GM19324 (cell line): Measurements from ENCODE around the gene TRIM25.
A peak's percentile ranks its signal among the peaks of the same experiment; 100 is the strongest.
"Not testable (repeated sequence)": the region's sequence is repeated elsewhere in the genome, so short reads cannot be mapped to it uniquely, and the experiment has no call there.

Source experiments
- ATAC-seq: cut with Tn5 transposase; IDR thresholded peaks from one replicate; pipeline ENCODE4 v1.9.1; 2021; ENCODE audit warnings: mild to moderate bottlenecking, moderate library complexity; ENCODE audit not compliant: unreplicated experiment, low FRiP score

TRIM25 gene, protein sequence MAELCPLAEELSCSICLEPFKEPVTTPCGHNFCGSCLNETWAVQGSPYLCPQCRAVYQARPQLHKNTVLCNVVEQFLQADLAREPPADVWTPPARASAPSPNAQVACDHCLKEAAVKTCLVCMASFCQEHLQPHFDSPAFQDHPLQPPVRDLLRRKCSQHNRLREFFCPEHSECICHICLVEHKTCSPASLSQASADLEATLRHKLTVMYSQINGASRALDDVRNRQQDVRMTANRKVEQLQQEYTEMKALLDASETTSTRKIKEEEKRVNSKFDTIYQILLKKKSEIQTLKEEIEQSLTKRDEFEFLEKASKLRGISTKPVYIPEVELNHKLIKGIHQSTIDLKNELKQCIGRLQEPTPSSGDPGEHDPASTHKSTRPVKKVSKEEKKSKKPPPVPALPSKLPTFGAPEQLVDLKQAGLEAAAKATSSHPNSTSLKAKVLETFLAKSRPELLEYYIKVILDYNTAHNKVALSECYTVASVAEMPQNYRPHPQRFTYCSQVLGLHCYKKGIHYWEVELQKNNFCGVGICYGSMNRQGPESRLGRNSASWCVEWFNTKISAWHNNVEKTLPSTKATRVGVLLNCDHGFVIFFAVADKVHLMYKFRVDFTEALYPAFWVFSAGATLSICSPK

DNA sequence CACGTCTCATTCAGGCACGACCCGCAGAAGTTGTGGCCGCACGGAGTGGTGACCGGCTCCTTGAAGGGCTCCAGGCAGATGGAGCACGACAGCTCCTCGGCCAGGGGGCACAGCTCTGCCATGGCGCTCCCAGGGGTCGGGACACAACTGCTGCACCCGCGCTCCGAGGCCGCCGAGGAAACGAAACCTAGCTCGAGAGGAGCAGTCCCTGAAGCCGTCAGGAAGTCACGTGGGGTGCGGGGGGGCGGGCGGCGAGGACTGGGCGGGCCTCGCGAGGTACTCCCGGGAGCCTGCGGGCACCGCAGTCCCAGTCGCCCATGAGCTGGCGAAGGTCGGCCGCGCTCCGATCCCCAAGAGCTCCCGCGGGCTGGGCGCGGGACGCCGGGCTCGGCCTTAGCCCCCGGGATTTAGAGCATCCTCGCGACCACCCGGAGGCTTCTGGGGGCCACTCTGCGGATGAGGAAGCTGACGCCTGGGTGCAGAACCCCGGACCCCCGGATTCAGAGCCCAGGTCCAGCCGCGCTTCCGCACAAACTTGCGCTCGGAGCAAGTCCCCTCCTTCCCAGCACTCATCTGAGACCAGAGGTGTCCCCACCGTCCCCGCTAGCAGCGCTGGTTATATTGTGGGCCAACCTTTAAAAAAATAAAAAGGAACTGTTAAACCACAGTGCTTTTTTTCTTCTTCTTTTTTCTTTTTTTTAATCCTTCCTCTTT, at the start of gene TRIM25:
TSS of gene TRIM25 (minus strand) at position 183 of the 714 bp plus-strand sequence. CDS start at position 122, 61 bp downstream.
- ATAC-seq = peak; percentile 61

DNA sequence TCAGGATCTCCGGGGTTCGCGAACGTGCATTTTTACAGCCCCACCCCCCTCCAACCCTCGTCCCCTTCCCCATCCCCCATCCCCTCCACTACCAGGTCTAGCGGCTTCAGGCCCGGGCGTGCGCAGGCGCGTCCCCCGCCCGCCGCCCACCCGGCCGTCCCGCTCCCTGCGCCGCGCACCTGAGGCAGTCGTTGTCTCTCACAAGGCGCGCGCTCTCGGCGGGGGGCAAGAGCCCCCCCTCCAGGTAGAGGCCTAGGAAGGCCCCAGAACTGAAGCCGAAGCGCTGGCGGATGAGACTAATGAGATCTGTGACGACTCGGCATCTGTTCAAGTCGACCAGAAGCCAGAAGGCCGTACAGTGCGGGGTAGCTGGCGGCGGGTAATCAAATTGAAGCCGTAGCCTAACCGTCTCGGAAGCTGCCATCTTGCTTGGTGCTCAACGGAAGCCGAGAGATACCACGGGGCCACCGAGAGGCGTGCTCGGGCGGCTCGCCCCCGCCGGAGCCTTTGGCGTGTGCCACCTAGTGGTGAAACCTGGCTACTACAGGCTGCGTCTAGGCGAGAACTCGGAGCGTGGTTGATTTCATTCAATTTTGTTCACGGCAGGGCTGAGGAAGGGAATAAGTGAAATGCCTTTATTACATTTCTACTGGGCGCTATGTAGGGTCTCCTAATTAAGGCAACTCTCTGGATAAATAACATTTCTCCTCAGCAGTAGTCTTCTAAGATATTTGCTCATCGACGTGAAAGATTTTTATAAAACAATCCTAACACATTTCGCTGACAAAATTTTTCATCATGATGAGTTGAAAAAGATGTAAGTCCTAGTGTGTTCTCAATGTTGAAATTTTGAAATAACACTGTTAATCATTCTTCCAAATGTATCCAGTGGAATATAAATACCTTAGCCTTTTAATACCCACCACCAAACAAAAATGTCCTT, 47.0 kb upstream of the TRIM25 start, which contains the start of gene COIL:
TSS of gene COIL (minus strand) at position 455 of the 943 bp plus-strand sequence. CDS start at position 424, 31 bp downstream.
- peak; percentile 89 for ATAC-seq

DNA sequence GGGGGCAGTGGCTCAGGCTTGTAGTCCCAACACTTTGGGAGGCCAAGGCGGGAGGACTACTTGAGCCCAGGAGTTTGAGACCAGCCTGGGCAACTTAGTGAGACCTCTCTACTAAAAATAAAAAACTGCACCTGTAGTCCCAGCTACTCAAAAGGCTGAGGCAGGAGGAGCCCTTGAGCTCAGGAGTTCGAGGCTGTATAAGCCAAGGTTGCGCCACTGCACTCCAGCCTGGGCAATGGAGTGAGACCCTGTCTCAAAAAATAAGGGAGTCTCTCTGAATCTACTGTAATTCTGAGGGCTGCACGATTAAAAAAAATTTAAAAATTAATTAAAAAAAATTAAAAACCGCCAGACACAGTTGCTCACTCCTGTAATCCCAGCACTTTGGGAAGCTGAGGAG, 43.1 kb upstream of the TRIM25 start:
- no peak for ATAC-seq

DNA sequence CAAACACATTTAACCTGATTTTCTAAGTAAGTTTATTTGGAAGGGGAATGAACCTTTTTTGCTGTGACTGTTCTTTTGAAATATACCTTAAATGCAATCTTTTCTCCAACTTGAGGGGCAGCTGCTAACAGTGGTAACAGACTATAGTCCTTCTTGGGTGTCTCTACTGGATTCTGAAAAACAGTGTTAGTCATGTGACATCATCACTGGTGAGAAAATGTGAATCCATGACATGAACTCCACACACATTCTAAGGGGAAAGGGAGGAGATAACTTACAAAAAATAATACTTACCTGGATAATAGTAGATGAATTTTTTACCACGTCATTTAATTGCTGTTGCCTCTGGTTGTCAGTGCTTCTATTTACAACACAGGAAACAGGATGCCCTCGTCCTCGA, 35.7 kb upstream of the TRIM25 start:
- ATAC-seq = no peak

DNA sequence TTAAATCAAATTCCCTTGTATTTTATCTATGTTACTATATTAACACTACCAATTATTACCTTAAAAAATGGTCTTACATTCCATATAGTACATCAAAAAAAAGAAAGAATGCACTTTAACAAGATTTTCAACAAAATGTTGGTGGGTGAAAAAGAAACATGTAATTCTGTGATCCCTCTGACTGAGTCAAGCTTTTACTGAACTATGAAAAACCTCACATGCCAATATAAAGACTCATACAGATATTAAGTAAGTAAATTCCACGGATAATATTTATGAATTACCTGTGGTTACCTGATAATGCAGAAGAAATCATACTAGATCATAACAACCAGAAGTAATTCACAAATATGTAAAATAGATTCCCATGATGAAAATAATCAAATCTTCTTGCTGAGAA, 34.6 kb upstream of the TRIM25 start:
- no peak for ATAC-seq

DNA sequence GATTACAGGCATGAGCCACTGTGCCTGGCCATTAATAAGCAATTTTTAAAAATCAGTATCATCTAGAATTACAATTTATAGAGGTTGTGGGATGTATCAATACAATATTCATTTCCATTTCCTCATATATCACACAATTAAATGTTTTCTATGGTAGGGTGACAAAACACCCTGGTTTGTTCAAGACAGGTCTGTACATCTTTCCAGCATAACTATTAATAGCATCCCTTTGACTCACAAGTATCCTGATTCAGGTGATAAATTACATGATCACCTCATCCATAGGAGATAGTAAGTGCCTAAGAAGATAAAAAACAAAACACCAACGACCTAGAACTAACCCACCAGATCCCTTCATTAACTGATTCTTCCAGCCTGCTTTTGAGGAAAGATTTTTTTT, 33.9 kb upstream of the TRIM25 start:
- no peak for ATAC-seq

DNA sequence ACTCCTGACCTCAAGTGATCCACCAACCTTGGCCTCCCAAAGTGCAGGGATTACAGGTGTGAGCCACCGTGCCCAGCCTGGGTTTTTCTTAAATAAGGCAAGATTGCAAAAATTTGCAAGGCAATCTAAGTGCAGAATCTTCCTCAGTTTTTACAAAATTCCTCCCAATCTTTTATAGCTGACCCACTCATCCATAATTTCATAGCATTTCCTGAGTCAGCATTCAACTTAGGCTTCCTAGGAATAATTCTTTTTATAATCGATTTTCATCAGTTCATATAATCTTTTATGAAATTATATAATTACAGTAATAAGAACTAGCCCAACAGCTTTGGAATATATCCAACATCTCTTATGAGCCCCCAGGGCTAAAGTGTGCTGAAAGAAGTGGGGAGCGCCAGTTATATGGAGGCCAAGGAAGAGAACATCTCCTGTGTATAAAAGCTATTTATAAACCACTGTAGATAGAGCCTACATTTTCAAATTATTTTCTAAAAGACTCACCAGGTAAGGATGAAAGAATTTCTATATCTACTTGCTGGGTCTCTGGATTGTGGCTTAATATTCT, 32.2 kb upstream of the TRIM25 start:
- ATAC-seq = no peak

DNA sequence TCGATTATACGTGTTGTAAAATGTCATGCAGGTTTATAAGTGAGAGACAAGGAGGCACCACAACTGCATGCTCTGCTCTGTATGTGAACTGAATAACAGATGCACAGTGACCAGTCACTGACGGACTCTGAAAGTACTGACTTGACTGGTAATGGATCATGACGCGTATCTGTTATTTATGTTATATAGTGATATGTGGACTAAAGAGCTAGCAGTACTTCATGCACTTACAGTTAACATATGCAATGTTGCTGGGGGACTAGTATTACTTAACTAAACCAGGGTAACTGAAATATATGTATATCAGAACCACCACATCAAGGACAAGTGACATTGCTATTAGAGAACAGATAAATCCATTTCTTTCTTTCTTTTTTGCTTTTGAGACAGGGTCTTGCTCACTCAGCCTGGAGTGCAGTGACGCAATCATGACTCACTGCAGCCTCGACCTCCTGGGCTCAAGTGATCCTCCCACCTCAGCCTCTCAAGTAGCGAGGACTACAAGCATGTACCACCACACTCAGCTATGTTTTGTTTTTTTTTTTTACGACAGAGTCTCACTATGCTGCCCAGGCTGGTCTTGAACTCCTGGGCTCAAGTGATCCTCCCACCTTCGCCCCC, 29.8 kb upstream of the TRIM25 start:
- ATAC-seq = no peak

DNA sequence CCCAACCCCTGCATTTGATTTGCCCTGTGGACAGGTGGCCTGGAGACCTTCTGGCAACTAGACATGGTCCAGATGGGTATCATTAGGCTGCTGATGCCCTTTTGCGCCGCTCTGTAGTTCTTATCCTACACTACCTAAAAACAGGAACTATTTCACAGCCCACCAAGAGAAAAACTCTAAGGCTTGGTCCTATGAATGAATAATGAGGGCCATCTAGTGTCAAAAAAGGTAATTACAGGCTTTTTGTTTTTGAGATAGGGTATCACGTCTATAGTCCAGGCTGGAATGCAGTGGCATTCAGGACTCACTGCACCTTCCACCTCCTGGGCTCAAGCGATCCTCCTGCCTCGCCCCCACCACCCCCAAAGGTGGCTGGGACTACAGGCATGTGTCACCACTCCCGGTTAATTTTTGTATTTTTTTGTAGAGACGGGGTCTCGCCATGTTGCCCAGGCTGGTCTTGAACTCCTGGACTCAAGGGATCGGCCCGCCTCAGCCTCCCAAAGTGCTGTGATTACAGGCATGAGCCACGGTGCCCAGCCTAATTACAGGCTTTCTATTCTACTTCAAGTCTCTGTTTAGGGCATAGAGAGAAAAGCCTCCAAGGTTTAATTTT, 26.1 kb upstream of the TRIM25 start:
- ATAC-seq = no peak

DNA sequence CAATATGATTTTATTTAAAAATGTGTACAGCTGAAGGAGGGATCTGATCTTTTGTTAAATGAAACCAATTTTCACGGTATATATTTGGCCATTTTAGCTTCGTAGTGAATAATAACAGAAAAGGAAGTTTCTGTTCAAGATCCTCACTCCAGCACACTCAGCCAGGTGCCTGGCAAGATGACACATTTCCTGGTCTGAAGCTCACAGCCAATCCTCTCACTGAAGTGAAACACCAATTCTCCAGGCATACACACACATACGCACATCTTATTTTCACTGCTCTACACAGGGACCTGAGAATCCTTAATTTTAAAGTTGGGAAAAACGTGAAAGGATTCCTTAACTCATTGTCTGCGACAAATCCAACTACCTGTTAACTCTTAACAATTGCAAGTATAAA, 24.4 kb upstream of the TRIM25 start:
- not testable (repeated sequence) for ATAC-seq

DNA sequence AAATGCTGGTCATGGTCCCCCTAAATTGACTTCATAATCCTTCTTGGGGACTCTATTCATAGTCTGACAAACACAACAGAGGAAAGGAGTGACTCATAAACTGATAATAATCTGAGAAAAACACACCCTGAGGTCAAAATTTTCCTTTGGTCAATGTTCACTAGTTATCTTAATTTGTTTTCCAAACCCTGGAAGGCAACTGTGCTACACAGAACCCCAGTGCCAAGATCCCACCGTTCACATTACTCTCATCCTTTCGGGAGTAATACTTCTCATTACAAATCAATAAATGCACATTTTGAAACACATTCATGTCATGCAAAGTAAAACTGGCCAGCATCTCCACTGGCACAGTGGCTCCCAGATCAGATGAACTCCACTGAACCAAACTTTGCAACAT, 23.8 kb upstream of the TRIM25 start:
- ATAC-seq = no peak

DNA sequence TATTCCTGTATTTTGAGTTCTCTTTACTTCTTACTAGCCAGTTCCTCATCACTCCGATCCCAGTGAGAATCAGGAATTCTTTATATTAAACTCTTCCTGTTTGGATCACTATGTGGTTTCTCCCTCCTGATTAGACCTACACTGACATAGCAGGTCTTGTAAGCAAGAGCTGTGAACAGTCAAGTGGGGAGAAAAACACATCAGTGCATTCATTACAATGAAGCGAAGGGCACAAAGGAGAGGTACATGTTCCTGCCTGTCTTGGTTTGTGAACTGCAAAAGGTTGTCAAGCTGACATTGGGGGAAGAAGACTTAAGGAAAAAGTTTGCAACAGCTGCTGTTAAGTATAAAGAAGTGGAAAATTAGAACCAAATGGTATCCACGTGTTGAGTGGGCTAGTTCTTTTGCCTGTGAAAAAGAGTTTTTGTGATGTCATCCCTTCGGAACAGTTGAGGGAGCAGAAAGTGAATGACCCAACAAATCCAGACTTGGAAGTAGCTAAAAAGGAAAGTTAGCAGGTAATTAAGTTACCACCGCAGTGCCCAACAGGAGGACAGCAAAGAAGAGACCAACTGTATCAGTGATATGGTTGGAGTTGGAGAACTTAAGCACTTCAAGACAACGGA, 23.0 kb upstream of the TRIM25 start:
- no peak for ATAC-seq

DNA sequence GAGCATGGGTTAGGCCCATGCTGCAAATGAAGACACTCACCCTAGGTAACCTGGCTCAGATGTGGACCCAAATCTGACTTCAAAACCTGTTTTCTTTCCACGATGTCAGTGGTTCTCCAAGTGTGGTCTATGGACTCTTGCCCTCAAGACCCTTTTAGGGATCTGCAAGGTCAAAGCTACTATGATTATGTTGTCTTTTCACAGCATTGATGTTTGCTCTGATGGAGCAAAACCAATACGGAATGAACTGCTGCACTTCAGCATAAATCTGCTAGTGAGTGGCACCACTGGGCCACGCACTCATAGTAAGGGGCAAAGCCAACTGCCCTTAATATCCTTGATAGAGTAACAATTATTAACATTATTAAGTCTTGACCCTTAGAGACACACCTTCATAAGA, 21.6 kb upstream of the TRIM25 start:
- no peak for ATAC-seq

DNA sequence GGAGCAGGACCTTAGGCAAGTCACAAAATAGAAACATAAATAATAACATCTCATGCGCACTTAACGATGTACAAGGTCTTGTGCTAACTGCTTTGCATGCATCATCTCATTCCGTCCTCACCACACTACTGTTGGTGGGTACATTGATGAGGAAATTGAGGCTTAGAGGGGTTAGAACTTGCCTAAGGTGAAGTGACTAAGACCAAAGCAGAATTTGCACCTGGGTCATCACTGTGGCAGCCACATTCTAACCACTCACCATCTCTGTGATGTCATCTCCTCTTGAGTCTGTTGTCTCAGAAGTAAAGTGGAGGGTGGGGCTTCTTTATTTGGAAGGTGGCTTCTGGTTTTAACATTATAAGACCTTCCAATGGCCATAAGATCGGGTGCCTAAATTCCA, 20.4 kb upstream of the TRIM25 start:
- no peak for ATAC-seq

DNA sequence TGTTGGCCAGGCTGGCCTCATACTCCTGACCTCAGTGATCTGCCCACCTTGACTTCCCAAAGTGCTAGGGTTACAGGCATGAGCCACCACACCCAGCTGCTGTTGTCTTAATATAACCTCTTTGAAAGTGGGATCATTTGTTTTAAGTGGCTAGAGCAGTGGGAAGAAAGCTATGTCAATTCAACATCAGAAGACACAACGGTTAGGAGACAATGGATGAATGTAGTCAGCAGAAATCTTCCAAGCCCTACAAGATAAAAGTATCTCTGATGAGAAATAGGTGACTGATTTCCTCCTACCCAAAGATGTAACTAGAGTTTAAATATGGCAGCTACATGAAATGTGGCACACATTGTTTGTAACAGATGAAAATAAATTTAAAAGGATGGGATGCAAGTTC, 20.0 kb upstream of the TRIM25 start:
- no peak for ATAC-seq

DNA sequence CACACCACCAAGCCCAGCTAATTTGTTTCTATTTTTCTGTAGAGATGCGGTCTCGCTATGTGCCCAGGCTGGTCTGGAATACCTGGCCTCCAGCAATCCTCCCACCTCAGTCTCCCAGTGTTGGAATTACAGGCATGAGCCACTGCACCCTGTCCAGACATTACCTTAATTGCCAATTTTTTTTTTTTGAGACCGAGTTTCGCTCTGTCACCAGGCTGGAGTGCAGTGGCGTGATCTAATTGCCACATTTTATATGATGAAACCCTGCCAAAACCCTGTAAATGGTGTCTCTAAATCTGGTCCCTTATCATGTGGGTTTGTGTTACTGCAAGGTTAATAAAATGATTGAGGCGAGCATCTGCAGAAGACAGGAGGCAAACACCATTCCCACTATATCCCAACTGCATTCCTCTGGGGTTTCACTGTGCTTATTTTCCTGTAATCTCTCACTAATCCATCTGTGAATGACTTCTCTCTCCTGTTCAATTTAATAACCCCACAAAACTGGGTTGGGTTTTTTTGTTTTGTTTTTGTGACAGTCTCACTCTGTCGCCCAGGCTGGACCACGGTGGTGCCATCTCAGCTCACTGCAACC, 19.4 kb upstream of the TRIM25 start:
- ATAC-seq = no peak

DNA sequence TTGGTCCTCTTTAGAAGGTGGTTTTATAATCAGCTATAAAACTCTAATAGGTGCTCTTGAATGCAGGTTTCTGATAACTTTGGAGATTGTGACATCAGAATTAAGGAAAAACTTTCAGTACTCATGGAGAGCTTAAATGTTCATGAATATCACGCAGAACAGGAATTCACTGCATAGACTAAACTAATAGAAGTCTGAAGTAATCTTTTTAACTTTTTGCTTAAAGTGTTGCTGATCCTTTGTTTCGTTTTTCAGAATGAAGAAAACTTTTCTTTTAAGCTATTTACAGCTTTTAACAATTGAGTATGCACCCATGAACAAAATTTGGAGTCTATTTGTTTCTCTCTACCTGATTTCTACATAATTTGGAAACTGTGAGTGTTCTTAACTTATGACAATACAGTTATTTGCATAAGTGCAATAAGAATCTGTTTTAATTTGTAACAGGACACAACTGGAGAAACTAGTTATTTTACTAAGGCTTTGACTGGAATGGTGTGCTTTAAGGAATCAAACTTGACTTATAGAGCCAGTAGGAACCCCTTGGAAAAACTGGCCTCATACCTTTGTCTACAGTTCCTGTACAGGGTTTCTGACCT, 17.0 kb upstream of the TRIM25 start:
- no peak for ATAC-seq
